SK-N-SH (cell line): ENCODE measurements around the gene RELN.

Experiments
- RCOR1 ChIP-seq: fragments of 150-350 bp; IDR thresholded peaks from 2 replicates; pipeline ENCODE4 v1.6.1; 2017; ENCODE audit warnings: antibody characterized with exemption, low read length
- TAF1 ChIP-seq: IDR thresholded peaks from 2 replicates; pipeline ENCODE4 v1.6.1; 2012; ENCODE audit warnings: low read depth, mild to moderate bottlenecking, low read length, moderate library complexity, borderline replicate concordance
- YY1 ChIP-seq: IDR thresholded peaks from 2 replicates; pipeline ENCODE4 v1.4.0; 2012; ENCODE audit warnings: low read depth, mild to moderate bottlenecking
- TF ChIP-seq, protein P1 (sequence below): fragments of 200-600 bp; sonication (generic); IDR thresholded peaks from 2 replicates; pipeline ENCODE4 v1.6.1; 2017; ENCODE audit warnings: antibody characterized with exemption, mild to moderate bottlenecking, moderate library complexity
- TF ChIP-seq, protein P2 (sequence below): IDR thresholded peaks from 2 replicates; pipeline ENCODE4 v1.6.1; 2012; ENCODE audit warnings: mild to moderate bottlenecking, low read depth, low read length, moderate library complexity

DNA sequence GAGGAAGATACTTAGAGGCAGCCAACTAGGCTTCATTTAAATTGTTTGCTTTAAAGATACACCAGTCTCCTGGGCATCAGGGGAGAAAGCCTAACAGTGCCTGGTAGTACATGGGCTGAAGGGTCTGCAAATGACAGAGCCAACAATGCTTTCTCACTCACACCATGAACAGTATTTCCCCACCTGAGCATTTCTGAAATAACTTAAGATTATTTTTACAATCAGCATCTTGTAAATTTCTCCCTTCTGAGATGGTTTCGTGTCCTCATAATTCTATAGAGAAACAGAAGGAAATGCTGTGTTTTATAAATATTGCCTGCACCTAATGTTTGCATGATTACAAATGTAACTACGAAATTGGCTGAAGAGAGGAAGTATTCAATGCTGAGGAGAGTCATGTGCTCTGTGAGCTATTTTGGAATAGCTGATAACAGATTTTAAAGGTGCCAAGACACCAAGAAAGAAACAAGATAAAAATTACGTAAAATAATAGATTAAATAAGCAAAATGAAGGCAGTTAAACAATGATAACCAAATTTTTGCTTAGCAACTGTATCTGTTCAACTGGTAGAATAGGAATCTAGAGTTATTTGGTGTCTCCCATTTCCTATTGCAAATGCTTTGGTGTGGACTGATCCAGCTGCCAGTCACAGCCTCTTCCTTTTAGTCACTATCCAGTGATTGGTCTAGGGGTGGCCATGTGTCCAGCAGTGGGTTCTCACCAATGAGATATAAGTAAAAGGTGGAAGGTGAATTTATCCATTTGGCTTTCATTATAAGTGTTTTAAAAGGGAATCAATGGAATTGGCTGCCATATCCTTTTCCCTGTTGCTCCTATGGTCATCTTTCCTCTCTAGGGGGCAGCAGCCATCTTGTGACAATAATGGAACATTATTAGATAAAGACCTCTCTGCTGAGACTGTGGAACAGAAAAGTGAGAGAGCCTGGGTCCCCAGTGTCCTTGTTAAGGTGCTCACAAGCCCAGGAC is 375.5 kb downstream of the RELN start:
- TF ChIP-seq RCOR1 = no peak
- TF ChIP-seq, protein P1, sequence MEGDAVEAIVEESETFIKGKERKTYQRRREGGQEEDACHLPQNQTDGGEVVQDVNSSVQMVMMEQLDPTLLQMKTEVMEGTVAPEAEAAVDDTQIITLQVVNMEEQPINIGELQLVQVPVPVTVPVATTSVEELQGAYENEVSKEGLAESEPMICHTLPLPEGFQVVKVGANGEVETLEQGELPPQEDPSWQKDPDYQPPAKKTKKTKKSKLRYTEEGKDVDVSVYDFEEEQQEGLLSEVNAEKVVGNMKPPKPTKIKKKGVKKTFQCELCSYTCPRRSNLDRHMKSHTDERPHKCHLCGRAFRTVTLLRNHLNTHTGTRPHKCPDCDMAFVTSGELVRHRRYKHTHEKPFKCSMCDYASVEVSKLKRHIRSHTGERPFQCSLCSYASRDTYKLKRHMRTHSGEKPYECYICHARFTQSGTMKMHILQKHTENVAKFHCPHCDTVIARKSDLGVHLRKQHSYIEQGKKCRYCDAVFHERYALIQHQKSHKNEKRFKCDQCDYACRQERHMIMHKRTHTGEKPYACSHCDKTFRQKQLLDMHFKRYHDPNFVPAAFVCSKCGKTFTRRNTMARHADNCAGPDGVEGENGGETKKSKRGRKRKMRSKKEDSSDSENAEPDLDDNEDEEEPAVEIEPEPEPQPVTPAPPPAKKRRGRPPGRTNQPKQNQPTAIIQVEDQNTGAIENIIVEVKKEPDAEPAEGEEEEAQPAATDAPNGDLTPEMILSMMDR = peak; percentile 59
- no peak for TF ChIP-seq YY1
- TF ChIP-seq, protein P2, sequence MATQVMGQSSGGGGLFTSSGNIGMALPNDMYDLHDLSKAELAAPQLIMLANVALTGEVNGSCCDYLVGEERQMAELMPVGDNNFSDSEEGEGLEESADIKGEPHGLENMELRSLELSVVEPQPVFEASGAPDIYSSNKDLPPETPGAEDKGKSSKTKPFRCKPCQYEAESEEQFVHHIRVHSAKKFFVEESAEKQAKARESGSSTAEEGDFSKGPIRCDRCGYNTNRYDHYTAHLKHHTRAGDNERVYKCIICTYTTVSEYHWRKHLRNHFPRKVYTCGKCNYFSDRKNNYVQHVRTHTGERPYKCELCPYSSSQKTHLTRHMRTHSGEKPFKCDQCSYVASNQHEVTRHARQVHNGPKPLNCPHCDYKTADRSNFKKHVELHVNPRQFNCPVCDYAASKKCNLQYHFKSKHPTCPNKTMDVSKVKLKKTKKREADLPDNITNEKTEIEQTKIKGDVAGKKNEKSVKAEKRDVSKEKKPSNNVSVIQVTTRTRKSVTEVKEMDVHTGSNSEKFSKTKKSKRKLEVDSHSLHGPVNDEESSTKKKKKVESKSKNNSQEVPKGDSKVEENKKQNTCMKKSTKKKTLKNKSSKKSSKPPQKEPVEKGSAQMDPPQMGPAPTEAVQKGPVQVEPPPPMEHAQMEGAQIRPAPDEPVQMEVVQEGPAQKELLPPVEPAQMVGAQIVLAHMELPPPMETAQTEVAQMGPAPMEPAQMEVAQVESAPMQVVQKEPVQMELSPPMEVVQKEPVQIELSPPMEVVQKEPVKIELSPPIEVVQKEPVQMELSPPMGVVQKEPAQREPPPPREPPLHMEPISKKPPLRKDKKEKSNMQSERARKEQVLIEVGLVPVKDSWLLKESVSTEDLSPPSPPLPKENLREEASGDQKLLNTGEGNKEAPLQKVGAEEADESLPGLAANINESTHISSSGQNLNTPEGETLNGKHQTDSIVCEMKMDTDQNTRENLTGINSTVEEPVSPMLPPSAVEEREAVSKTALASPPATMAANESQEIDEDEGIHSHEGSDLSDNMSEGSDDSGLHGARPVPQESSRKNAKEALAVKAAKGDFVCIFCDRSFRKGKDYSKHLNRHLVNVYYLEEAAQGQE = no peak
- no peak for TF ChIP-seq TAF1
